ENCODE data around the gene FBN2. TPM values are rescaled to one million over a fixed set of nuclear protein-coding genes. Genes with fewer than 3 reads are reported as not detected.

The FBN2 gene
- total RNA-seq, 1 experiment from 2014 or later, result 1.6 TPM

DNA sequence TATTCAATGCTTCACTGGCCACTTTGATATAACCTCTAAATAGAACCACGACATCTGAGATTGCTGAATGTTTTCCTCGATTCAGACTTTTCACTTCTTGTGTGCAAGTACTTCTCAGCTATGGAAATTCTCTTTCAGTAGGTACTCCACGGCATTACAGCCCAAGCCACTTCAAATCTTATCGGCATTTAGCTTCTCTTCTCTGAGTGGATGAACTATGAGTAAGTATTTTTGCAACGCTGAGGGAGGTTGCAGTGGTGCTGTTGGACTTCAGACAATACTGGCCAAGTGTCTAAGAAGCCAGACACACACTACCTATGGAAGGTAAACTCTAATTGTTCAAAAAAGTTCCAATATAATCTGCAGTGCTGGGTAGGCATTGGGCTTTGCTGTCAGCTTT is 60.1 kb downstream of the FBN2 start:
- no TSS peak for BruUV-seq (replicated peaks)
- Histone ChIP-seq H3K27ac (ENCODE audit: low read depth, low read length, poor library complexity, severe bottlenecking) (no peak overlapping the region), H3K4me3 (ENCODE audit: low read depth, low read length, poor library complexity, severe bottlenecking) (no peak overlapping the region), H3K36me3 (ENCODE audit: insufficient read depth, low read length, poor library complexity, severe bottlenecking) (no peaks in the 10 kb centered on the region), H3K4me1 (ENCODE audit: insufficient read depth, low read length, poor library complexity, severe bottlenecking) (no peaks in the 10 kb centered on the region), H3K9me3 (ENCODE audit: low read depth, low read length, poor library complexity, severe bottlenecking) (no peaks in the 10 kb centered on the region), H3K27me3 (replicated peaks; ENCODE audit: insufficient read depth, low read depth, low read length, poor library complexity) (no peaks in the 10 kb centered on the region)
- no peak for TF ChIP-seq EZH2 (IDR thresholded peaks at IDR 0.05; ENCODE audit: borderline replicate concordance, low read depth, low read length, poor library complexity, severe bottlenecking)
- TF ChIP-seq, protein P1, sequence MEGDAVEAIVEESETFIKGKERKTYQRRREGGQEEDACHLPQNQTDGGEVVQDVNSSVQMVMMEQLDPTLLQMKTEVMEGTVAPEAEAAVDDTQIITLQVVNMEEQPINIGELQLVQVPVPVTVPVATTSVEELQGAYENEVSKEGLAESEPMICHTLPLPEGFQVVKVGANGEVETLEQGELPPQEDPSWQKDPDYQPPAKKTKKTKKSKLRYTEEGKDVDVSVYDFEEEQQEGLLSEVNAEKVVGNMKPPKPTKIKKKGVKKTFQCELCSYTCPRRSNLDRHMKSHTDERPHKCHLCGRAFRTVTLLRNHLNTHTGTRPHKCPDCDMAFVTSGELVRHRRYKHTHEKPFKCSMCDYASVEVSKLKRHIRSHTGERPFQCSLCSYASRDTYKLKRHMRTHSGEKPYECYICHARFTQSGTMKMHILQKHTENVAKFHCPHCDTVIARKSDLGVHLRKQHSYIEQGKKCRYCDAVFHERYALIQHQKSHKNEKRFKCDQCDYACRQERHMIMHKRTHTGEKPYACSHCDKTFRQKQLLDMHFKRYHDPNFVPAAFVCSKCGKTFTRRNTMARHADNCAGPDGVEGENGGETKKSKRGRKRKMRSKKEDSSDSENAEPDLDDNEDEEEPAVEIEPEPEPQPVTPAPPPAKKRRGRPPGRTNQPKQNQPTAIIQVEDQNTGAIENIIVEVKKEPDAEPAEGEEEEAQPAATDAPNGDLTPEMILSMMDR (conservative IDR thresholded peaks at IDR 0.05; ENCODE audit: low read depth, low read length), result no peak
- intact Hi-C loops (cut with micrococcal nuclease; ENCODE audit: unreplicated experiment), result no loop called here
- DNase-seq (ENCODE audit: low spot score), result no peak
- POLR2A ChIA-PET (ENCODE audit: low non-redundant PET), result no interaction called here
- CTCF ChIA-PET, result no interaction called here

DNA sequence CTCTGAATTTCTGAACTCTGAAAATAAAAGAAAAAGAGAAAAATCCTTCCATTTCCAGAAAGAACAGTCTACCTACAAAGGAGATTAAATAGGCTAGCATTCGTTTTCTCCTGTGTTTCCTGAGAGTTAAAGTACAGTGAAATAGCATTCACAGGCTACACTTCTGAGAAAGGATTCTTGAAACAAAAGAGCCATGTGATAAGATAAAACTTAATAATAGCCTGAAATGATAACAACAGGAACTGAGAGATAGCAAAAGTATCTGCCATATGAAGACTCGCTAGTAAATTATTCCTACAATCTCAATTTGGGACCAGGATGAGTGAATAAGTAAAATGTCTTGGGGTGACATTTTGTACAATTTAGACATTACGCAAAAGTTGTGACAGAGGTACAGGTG is 62.4 kb downstream of the FBN2 start:
- Histone ChIP-seq H3K27ac (ENCODE audit: low read depth, low read length, poor library complexity, severe bottlenecking) (no peak overlapping the region), H3K4me1 (ENCODE audit: insufficient read depth, low read length, poor library complexity, severe bottlenecking) (no peaks in the 10 kb centered on the region), H3K36me3 (ENCODE audit: insufficient read depth, low read length, poor library complexity, severe bottlenecking) (no peaks in the 10 kb centered on the region), H3K27me3 (replicated peaks; ENCODE audit: insufficient read depth, low read depth, low read length, poor library complexity) (no peaks in the 10 kb centered on the region), H3K4me3 (ENCODE audit: low read depth, low read length, poor library complexity, severe bottlenecking) (no peak overlapping the region), H3K9me3 (ENCODE audit: low read depth, low read length, poor library complexity, severe bottlenecking) (no peaks in the 10 kb centered on the region)
- TF ChIP-seq, protein P1 (conservative IDR thresholded peaks at IDR 0.05; ENCODE audit: low read depth, low read length), result no peak
- TF ChIP-seq EZH2 (IDR thresholded peaks at IDR 0.05; ENCODE audit: borderline replicate concordance, low read depth, low read length, poor library complexity, severe bottlenecking), result no peak
- BruUV-seq (replicated peaks), result no TSS peak
- intact Hi-C loops (cut with micrococcal nuclease; ENCODE audit: unreplicated experiment), result no loop called here
- ChIA-PET POLR2A (ENCODE audit: low non-redundant PET) (no interaction called here), CTCF (no interaction called here)
- DNase-seq (ENCODE audit: low spot score), result no peak

DNA sequence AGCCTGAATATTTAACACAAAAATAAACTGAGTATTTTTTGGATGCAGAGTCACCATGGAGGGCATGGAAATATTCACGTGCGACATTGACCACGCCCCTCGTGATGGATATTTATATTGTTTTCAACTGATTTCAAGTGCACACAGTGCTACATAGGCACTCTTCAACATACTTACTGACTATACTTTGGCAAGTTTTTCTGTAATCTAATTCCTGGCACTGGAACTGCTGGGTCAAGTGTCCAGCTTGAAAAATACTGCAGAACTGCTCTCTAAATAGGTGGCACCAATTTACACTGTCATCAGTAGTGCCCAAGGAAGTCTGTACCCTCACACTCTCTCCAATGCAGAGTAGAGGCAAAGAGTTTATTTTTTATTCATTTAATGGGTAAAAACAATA is 65.1 kb downstream of the FBN2 start:
- no peaks in the 10 kb centered on the region for H3K4me1 ChIP-seq (ENCODE audit: insufficient read depth, low read length, poor library complexity, severe bottlenecking)
- H3K9me3 ChIP-seq (ENCODE audit: low read depth, low read length, poor library complexity, severe bottlenecking), result no peaks in the 10 kb centered on the region
- BruUV-seq (replicated peaks), result no TSS peak
- ChIA-PET CTCF (no interaction called here), POLR2A (ENCODE audit: low non-redundant PET) (no interaction called here)
- no peak overlapping the region for H3K4me3 ChIP-seq (ENCODE audit: low read depth, low read length, poor library complexity, severe bottlenecking)
- TF ChIP-seq, protein P1 (conservative IDR thresholded peaks at IDR 0.05; ENCODE audit: low read depth, low read length), result no peak
- TF ChIP-seq EZH2 (IDR thresholded peaks at IDR 0.05; ENCODE audit: borderline replicate concordance, low read depth, low read length, poor library complexity, severe bottlenecking), result no peak
- DNase-seq (ENCODE audit: low spot score), result no peak
- no peaks in the 10 kb centered on the region for H3K27me3 ChIP-seq (replicated peaks; ENCODE audit: insufficient read depth, low read depth, low read length, poor library complexity)
- H3K36me3 ChIP-seq (ENCODE audit: insufficient read depth, low read length, poor library complexity, severe bottlenecking), result no peaks in the 10 kb centered on the region
- H3K27ac ChIP-seq (ENCODE audit: low read depth, low read length, poor library complexity, severe bottlenecking), result no peak overlapping the region
- intact Hi-C loops (cut with micrococcal nuclease; ENCODE audit: unreplicated experiment), result no loop called here

Measured in A673 (cell line).